Stimulated activated CD8-positive, alpha-beta memory T cell treated with anti-CD3 and anti-CD28 coated beads, Interleukin-7, amount 100 ng/mL, for 4 hours (primary cell): ENCODE results near the gene KIF1A.

ENCODE experiments used
- DNase-seq, 2 donors: peaks; one replicate each; pipeline ENCODE4 v3.0.0-alpha.2; 2020; ENCODE audit warnings: low read depth in 2 of 2

KIF1A gene

GRCh38 chr2:240799033-240799820 lies 20.8 kb downstream of the KIF1A start:
- no peak for DNase-seq

DNA sequence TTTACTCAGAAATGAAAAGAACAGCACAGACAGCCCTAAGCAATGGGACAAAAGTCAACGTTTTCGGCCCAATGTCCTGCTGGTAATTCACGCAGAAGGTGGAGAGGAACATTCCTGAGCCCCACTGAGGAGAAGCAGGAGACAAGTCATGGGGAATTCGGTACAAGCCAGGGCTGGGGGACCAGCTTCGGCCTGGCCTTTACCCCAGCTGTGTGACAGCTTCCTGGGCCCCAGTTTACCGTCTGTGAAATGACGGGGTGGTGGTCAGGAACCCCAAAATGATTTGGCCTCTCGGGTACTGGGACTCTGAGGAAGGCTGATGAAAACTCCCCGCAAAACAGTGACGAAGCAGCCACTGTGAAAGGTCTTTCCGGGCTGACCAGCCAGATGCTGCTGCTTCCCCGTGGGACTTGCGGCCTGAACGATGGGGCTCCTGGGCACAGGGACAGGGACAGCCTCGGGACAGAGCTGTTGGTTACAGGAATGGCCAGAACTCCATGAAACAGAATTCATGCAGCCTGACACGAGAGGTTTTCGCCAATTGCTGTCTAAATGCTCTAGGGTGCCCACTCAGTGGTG lies 21.6 kb downstream of the KIF1A start:
- DNase-seq = no peak

- no peak for DNase-seq
These were observed 22.1 kb downstream of the KIF1A start for GRCh38 chr2:240797914-240798313.

- no peak for DNase-seq
These were observed 22.5 kb downstream of the KIF1A start for GRCh38 chr2:240797500-240797895.

GRCh38 chr2:240796543-240797499 lies 23.2 kb downstream of the KIF1A start:
- no peak for DNase-seq

- no peak for DNase-seq
These were observed 24.0 kb downstream of the KIF1A start for GRCh38 chr2:240795916-240796510.

GRCh38 chr2:240795454-240795853 lies 24.6 kb downstream of the KIF1A start:
- no peak for DNase-seq

GRCh38 chr2:240794178-240794721 lies 25.8 kb downstream of the KIF1A start:
- no peak for DNase-seq

DNA sequence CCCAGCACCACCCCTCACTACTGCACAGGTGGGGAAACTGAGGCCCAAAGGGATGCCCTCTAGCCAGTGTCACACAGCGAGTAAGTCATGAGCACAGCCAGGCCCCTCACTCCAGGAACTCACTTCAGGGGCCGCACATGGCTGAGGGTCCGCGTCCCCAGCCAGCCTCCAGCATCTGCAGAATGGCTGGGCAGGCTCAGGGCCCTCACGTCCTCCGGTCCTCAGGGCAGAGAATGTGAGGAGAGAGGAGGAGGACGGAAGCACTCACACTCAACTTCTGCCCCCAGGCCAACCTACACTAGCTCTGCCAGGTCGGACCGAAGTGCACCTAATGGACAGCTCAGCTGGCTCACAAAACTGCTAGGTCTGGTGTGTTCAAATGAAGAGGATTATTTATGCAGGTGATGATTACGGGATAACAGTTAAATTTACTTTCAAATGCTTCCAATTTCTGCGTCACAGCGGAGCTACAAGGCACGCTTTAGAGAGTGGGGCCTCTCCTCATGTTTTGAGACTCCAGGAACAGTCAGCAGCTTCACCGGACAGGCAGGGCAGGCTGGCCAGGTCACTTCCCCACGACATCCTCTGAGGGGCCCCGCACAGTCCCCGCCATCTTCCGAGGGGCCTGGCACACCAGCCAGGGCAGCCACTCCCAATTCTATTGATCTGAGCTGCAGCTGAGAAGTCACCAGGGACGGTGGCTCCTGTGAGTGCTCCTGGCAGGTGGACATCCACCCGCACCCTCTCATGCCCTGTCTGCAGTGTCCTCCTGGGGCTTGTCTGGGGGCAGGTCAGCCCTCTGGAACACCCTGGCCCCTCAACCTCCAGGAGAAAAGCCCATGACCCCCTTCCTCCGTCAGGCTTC lies 26.5 kb downstream of the KIF1A start:
- DNase-seq = no peak

DNA sequence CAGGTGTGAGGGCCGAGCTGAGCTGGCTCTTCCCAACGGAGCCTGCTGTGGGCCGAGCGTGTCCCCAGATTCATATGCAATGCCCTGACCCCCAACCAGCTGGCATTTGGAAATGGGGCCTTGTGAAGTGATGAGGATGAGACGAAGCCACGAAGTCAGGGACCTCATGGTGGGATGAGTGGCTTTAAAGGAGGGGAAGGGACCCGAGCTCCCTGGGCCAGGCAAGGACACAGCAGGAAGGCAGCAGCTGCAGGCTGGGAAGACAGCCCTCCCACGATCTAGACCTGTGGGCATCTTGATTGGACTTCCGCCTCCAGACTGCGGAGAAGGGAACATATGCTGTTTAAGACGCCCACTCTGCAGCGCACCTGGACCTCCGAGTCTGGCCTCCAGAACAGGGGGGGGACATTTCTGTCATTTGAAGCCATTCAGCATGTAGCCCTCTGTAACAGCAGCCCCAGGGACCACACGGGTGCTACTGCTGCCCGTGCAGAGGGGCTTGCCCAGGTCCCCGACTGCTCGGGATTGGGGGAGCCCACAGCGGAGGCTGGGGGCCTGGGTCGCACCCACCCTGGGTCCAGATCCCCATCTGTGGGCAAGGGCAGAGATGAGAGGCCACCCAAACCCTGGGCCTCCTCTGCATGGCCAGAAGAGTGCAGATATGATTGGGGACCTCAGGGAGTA lies 27.2 kb downstream of the KIF1A start:
- DNase-seq = no peak

- DNase-seq = no peak
These were observed 28.0 kb downstream of the KIF1A start for GRCh38 chr2:240791821-240792628.

DNA sequence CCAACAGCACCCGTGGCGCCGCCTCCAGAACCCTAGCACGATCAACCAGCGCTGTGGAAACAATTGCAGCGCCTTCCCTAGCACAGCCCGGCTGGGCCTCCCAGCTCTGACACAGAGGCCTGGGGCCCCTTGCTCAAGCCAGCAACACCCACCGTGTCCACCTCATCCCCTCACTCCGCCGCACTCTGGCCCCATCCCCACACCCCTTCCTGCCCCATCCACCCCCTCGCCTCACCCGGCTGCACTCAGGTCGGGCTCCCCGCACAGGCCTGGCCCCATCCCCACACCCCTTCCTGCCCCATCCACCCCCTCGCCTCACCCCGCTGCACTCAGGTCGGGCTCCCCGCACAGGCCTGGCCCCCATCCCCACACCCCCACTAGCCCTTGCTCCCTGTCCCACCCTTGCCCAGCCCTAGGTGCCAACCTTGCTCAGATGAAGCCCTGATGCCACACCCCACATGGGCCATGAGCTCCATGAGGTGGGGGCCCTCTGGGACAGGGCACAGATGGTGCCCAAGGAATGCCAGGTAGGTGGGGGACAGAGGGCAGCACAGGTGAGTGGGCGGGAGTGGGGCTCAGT lies 28.7 kb downstream of the KIF1A start:
- DNase-seq = no peak

- DNase-seq = no peak
These were observed 29.4 kb downstream of the KIF1A start for GRCh38 chr2:240790370-240791220.

DNA sequence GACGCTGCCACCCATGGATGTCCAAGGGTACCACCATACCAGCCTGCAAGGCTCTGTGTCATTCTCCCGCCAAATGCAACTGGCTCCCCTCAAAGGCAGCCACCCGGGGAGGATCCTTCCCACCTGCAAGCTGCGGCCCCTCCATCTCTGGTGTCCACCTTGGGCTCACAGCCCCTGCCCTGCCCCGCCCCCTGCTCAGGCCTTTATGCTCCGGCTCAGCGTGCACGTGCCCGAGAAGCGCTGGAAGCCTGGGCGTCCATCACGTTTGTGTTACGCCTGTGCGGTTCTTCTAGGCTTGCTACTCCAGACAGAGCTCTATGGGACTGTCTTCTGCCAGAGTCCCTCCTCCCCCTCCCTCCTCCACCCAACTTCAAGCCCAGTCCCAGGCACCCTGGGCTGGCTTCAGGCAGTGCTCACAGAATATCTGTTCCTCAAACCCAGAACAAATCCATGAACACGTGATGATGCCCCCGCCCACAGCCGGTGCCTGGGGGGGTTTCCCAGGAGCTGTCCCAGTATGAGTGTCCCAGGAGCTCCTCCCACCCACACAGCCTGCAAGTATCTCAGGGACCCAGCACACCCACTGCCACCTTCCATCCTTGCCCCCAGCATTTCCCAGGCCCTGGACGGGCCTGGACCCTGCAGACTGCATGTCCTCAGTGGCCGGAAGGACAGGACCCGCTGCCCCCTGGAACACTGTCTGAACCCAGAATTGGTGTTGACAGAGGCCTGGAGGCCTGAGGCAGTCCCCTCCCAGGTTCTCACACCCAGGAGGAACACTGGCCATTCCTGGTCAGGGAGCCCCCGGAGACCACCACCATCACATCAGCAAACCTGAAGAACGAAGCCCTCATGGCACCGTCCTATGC lies 30.3 kb downstream of the KIF1A start:
- DNase-seq = no peak

DNA sequence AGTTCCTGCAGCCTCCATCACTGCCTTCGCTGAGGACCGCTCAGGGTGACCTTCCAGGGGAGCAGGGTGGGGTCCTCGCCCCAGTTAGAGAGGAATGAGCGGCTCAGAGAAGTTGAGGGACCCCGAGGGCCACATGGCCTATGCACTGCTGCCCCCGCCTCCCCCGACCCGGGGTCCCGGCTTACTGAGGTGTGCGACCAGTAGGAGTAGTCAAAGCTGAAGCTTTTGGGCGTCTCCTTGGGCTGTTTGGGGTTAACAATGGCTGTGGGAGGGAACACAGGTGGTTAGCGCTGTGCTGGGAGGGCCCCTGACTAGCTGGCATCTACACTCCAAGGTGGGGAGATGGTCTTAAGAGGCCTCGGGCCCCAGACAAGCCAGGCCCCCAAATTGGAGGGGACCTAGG lies 31.0 kb downstream of the KIF1A start:
- no peak for DNase-seq

- DNase-seq = no peak
These were observed 31.5 kb downstream of the KIF1A start for GRCh38 chr2:240788482-240788881.
